CD4-positive, alpha-beta T cell treated with Interleukin-4 for 4 hours (primary cell): ENCODE data around the gene DTD1.

Experiments used
- DNase-seq: peaks from one replicate; pipeline ENCODE4 v3.0.0-alpha.2; 2020

DTD1 gene

GRCh38 chr20:18587665-18588573 is at the start of gene DTD1:
Gene DTD1, plus strand, starts transcription at chr20:18588054. Its CDS starts 19 bp downstream, at chr20:18588073.
- DNase-seq, result peak; percentile 80

GRCh38 chr20:18541741-18542140 is 46.1 kb upstream of the DTD1 start:
- DNase-seq, result no peak

DNA sequence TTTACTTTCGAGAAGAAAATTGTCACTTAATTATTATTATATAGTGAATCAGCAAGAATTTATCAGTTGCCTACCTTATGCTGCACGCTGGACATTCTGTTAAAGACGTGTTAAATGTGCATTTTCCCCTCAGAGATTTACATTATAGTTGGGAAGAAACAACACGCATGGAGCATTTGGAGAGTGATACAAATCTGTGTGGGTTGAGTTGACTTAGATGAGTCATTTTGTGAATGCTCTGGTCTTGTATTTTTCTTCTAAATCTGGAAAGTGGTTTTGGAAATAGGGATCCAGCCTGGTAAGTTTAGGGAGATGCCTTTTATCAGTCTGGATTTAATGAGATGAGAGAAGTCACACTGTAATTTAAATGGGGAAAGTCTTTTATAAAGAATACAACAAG is 44.6 kb upstream of the DTD1 start:
- no peak for DNase-seq

DNA sequence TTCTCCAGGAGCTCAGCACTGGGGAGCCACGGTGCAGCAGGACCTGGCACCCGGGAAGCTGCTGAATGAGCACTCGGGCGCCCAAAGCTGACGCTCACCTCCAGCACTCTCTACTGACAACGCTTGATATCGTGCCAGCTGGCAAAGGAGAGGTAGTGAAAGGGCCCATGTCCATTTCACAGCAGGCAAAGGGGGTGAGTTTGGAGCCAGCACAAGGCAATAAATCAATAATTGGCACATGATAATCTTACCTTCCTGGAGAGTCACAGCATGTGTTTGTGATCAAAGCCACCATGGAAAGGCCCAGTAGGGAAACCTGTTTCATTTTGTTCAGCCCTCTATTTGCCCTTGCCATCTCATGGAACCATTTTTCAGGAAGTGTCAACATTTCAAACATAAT is 43.9 kb upstream of the DTD1 start:
- no peak for DNase-seq

- DNase-seq, result no peak
Observed at GRCh38 chr20:18545566-18545965, 42.3 kb upstream of the DTD1 start.

DNA sequence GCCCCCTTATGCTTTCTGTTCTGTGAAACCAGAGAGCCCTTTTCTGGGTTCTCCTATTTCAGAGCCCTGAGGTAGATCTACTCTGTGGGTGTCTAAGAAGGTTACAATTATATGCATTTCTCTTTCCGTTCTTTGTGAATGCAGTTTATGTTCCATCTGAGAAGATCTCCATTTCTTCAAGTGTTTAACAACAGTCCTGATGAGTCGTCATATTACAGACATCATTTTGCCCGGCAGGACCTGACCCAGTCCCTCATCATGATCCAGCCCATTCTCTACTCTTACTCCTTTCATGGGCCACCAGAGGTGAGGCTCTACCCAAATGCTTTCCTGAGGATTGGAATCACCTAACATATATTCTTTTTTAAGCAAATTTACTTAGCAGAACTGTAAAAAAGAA is 39.4 kb upstream of the DTD1 start:
- no peak for DNase-seq

DNA sequence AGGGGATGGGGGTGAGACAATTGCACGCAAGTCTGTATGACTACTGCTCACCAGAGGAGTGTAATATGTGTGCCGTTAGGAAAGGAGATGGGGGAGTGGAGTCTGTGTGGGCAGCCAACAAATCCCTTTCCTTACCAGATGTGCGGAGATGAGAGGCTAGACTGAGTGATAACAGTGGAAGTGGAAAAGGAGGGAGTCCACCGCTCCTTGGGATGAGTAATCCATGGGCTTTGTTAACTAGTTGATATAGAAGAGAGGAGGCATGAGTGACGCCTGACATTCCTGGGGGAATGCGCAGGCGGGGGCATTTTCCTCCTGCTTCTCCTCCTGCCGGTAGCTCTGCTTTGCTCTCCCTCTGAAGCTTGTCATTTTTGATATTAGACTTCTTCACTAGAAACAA is 34.1 kb upstream of the DTD1 start:
- DNase-seq, result no peak

GRCh38 chr20:18566892-18567738 is 20.7 kb upstream of the DTD1 start, which contains the start of gene SMIM26:
Gene SMIM26, plus strand, starts transcription at chr20:18567432. Its CDS starts 47 bp downstream, at chr20:18567479.
- peak; percentile 94 for DNase-seq

GRCh38 chr20:18567739-18568091 is 20.1 kb upstream of the DTD1 start:
- peak; percentile 1 for DNase-seq

DNA sequence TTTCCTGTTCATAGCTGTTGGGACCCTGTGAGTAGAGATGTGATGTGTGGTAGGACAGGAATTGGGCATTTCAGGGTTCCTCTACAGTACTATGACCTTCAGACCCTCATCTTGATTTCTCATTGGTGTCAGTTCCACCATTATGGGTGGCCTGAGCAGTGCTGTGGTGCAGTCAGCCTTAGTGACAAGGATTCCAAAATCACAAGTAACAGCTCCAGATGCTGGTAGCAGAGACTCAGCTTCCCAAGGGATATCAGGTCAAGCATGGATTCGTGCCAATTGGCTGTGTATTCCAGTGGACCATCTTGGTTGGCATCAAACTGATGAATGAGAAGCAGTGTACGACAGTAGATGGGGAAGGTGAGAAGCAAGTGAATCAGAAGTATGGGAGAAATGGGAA is 16.8 kb upstream of the DTD1 start:
- DNase-seq, result no peak

DNA sequence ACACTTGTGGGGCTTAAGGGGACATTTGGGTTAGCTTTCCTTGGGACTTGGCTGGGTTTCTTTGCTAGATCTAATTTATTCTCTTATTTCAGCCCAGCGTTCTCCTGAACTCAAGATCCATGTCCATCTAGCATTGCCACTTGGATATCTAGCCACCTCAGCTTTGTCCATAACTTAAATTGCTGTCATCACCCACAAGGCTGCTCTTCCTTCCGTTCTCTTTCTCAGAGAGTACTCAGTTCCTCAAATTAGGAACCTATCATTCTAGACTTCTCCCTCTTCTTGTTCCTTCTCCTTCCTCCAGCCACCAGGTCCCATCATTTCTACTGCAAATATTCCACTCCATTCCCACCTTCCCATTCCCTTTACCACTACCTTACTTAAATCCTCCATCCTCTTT is 16.3 kb upstream of the DTD1 start:
- DNase-seq, result no peak

DNA sequence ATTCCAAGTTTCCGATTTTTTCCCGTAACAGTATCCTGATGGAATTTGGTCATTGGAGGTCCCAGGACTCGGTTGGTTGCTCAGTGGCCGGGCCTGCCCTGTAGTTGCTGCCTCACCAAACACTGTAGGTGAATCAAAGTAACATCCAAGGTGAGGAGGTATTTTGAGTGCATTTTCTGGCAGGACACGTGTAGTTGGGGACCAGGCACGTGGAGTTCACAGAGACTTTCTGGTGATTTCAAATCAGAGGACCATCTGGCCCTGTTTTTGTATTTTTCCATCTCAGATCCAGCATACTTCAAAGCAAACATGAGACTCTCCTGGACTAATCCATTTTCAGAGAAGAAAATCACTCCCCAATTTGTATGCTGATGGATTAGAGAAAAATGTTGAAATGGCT is 9.9 kb upstream of the DTD1 start:
- no peak for DNase-seq

DNA sequence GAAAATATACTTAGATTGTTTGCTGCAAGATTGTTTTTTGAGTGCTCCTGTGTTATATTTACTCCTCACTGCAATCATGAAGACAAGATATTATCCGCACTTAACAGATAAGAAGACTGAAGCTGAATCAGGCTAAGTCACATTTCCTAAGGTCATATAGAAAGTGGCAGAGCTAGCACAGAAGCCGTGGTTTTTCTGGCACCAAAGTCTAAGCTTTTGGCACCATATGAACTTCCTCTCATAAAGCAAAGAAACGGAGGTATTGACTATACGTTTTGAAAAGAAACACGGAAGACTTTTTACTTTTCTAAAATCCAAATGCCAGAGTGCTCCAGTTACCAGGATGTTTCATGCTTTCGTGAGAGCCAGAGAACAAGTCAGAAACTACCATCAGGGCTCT is 9.3 kb upstream of the DTD1 start:
- no peak for DNase-seq

DNA sequence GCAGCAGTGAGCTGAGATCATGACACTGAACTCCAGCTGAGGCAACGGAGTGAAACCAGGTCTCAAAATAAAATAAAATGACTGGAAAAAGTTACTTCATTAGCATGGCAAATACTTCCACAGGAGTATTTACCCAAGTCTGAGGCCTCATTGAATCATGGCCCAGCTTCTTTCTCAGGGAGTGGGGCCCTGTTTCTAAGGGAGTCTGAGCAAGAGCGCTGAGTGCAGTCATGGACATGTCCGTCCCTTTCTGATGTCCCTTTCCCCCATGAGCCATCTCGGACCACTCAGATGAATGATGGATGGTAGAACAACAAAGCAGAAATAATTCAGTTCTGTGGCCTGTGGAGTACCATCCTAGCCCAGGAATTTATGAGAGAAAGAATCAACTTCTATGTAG is 7.8 kb upstream of the DTD1 start:
- DNase-seq, result no peak

DNA sequence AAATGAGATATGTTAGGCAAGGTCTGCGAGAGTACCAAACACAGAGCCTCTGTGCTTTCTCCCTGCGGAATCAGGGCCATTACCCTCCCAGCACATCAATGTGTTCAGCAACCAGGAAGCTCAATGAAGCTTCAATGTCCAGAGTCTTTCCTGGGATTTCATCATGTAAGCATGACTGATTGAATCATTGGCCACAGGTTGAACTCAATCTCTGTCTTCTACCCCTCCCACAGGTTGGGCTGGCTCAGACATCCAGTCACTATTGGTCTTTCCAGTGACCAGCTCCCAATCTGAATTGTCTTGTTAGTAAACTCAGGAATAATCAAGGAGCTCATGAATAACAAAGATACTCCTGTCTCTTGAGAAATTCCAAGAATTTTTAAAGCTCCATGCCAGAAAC is 2.7 kb upstream of the DTD1 start:
- no peak for DNase-seq

GRCh38 chr20:18588574-18588933 is 700 bp downstream of the DTD1 start:
- no peak for DNase-seq

- DNase-seq, result no peak
Observed at GRCh38 chr20:18589941-18590674, 2.3 kb downstream of the DTD1 start.

- no peak for DNase-seq
Observed at GRCh38 chr20:18596270-18596669, 8.4 kb downstream of the DTD1 start.

DNA sequence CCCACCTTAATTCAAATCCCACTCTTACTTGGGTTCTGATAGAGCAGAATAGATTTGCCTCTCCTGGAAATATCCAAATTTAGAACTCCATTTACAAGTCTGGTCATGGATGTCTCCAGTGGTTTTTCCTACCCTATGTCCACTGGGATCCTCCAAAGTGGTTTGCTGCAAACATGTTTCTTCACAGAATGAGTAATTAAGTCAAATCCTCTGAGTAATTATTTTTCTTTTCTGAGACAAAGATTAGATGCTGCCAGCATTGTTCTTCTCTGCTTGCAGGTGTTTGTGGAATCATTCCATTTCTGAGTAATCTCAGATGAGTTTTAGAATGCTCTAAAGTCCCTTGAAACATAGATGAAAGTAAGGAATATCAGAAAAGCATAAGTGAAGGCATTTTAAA is 21.9 kb downstream of the DTD1 start:
- no peak for DNase-seq

- DNase-seq, result no peak
Observed at GRCh38 chr20:18611492-18611891, 23.6 kb downstream of the DTD1 start.

DNA sequence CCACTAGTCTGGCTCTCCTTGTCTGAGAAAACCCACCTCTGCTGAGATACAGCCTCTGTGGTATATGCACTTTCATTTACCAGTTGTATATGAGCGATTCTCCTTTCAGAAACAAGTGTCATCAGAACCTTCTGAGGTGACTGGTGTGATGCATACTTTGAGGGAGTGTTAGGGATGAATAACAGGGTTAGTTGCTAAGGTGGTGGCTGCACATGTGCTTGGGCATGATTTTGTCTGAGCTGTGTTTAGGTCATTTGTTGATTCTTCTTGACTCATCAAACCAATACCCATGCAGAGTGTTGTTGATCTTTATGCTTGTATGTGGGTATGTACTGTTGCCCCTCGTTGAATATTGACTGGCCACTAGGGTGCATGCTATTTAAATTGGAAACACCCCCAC is 25.7 kb downstream of the DTD1 start:
- no peak for DNase-seq

DNA sequence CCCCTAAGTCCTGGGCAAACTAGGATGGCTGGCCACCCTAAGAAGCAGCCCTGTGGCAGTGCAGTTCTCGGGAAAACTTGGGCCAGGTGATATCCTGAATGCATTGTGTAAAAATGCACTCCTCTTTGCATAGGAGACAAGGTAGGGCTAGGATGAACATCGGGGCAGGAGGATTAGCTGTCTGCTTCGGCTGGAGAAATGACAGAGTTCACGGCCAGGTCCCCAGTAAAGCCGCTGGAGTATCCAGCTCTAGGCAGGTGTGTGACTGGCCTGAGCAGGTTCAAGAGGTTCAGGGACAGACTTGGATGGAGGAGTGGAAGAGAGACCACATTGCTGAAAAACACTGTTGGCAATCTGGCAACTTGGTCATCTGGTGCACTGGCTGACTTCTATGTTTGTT is 26.4 kb downstream of the DTD1 start:
- no peak for DNase-seq

GRCh38 chr20:18615020-18615650 is 27.3 kb downstream of the DTD1 start:
- no peak for DNase-seq
